H9 (cell line): ENCODE results near the gene AMD1. TPM values are rescaled to one million over a fixed set of nuclear protein-coding genes. Genes with fewer than 3 reads are reported as not detected.
A peak's percentile ranks its signal among the peaks of the same experiment; 100 is the strongest.

Experiments
- DNase-seq: peaks from one replicate; pipeline ENCODE4 v3.0.0-alpha.2; 2017
- H2AFZ ChIP-seq: one replicate; pipeline ENCODE4 v1.6.1; 2013; ENCODE audit warnings: mild to moderate bottlenecking, low read length, control low read depth, moderate library complexity
- H2AK5ac ChIP-seq: 2 replicates; pipeline ENCODE4 v1.6.1; 2013; ENCODE audit warnings: low read length, control low read depth, mixed read lengths; ENCODE audit not compliant: insufficient read length
- H2BK120ac ChIP-seq: one replicate; pipeline ENCODE4 v1.6.1; 2013; ENCODE audit warnings: low read depth, mild to moderate bottlenecking, low read length, control low read depth, inconsistent platforms; ENCODE audit not compliant: poor library complexity, severe bottlenecking
- H2BK12ac ChIP-seq: 2 replicates; pipeline ENCODE4 v1.6.1; 2013; ENCODE audit warnings: low read length, control low read depth, mixed read lengths, low read depth; ENCODE audit not compliant: insufficient read length
- H2BK15ac ChIP-seq: 2 replicates; pipeline ENCODE4 v1.6.1; 2013; ENCODE audit warnings: low read depth, low read length, control low read depth
- H2BK20ac ChIP-seq: one replicate; pipeline ENCODE4 v1.6.1; 2013; ENCODE audit warnings: low read depth, mild to moderate bottlenecking, low read length, control low read depth, inconsistent platforms; ENCODE audit not compliant: poor library complexity, severe bottlenecking
- H2BK5ac ChIP-seq: 2 replicates; pipeline ENCODE4 v1.6.1; 2013; ENCODE audit warnings: low read length, control low read depth, mixed read lengths; ENCODE audit not compliant: insufficient read length
- H3K14ac ChIP-seq: 2 replicates; pipeline ENCODE4 v1.6.1; 2013; ENCODE audit warnings: low read length, control low read depth; ENCODE audit not compliant: insufficient read depth
- H3K18ac ChIP-seq: 2 replicates; pipeline ENCODE4 v1.6.1; 2013; ENCODE audit warnings: low read depth, mild to moderate bottlenecking, mixed read lengths, low read length, control low read depth; ENCODE audit not compliant: insufficient read length
- H3K23ac ChIP-seq: 2 replicates; pipeline ENCODE4 v1.6.1; 2013; ENCODE audit warnings: low read length, control low read depth, mixed read lengths, low read depth; ENCODE audit not compliant: insufficient read length
- H3K23me2 ChIP-seq: 2 replicates; pipeline ENCODE4 v1.6.1; 2013; ENCODE audit warnings: low read depth, mild to moderate bottlenecking, mixed read lengths, low read length, control low read depth; ENCODE audit not compliant: insufficient read length, poor library complexity, severe bottlenecking
- H3K27ac ChIP-seq: 2 replicates; pipeline ENCODE4 v1.5.1; 2013; ENCODE audit warnings: low read length, control low read depth, mixed read lengths, low read depth; ENCODE audit not compliant: insufficient read length
- H3K27me3 ChIP-seq: 2 replicates; pipeline ENCODE4 v1.6.1; 2013; ENCODE audit warnings: low read length, control low read depth, inconsistent platforms; ENCODE audit not compliant: insufficient read depth
- H3K4ac ChIP-seq: 2 replicates; pipeline ENCODE4 v1.6.1; 2013; ENCODE audit warnings: low read depth, mild to moderate bottlenecking, control low read depth, inconsistent platforms, low read length, moderate library complexity
- H3K4me1 ChIP-seq: 2 replicates; pipeline ENCODE4 v1.6.1; 2013; ENCODE audit warnings: low read length, control low read depth, inconsistent platforms; ENCODE audit not compliant: insufficient read depth
- H3K4me2 ChIP-seq: 2 replicates; pipeline ENCODE4 v1.6.1; 2013; ENCODE audit warnings: low read length, control low read depth, mixed read lengths; ENCODE audit not compliant: insufficient read length, insufficient read depth
- H3K56ac ChIP-seq: 2 replicates; pipeline ENCODE4 v1.6.1; 2013; ENCODE audit warnings: low read depth, mild to moderate bottlenecking, mixed read lengths, low read length, control low read depth; ENCODE audit not compliant: insufficient read length
- H3K79me1 ChIP-seq: 2 replicates; pipeline ENCODE4 v1.6.1; 2013; ENCODE audit warnings: low read depth, mild to moderate bottlenecking, moderate library complexity, low read length, control low read depth, inconsistent platforms; ENCODE audit not compliant: insufficient read depth, poor library complexity, severe bottlenecking
- H3K79me2 ChIP-seq: 2 replicates; pipeline ENCODE4 v1.6.1; 2013; ENCODE audit warnings: low read length, control low read depth, inconsistent platforms; ENCODE audit not compliant: insufficient read depth
- H3K9ac ChIP-seq: 2 replicates; pipeline ENCODE4 v1.6.1; 2013; ENCODE audit warnings: low read length, control low read depth, mixed read lengths; ENCODE audit not compliant: insufficient read length; ENCODE audit errors: extremely low read depth
- H3K9me3 ChIP-seq: one replicate; pipeline ENCODE4 v1.6.1; 2013; ENCODE audit warnings: low read depth, low read length, inconsistent platforms; ENCODE audit not compliant: control insufficient read depth
- H3T11ph ChIP-seq: one replicate; pipeline ENCODE4 v1.6.1; 2013; ENCODE audit warnings: mild to moderate bottlenecking, low read length, control low read depth, inconsistent platforms
- H4K20me1 ChIP-seq: one replicate; pipeline ENCODE4 v1.6.1; 2013; ENCODE audit not compliant: control insufficient read depth, insufficient read length, insufficient read depth
- H4K5ac ChIP-seq: 2 replicates; pipeline ENCODE4 v1.6.1; 2013; ENCODE audit warnings: low read depth, mild to moderate bottlenecking, mixed read lengths, low read length, control low read depth; ENCODE audit not compliant: insufficient read length
- H4K8ac ChIP-seq: replicated peaks from 2 replicates; pipeline ENCODE4 v1.6.1; 2013; ENCODE audit warnings: low read length, control low read depth, mixed read lengths, low read depth; ENCODE audit not compliant: insufficient read length
- H4K91ac ChIP-seq: 2 replicates; pipeline ENCODE4 v1.6.1; 2013; ENCODE audit warnings: low read depth, mild to moderate bottlenecking, moderate library complexity, mixed read lengths, low read length, control low read depth; ENCODE audit not compliant: insufficient read length
- H3K27ac Mint-ChIP-seq, 3 experiments: 2 replicates in 2 of 3; 3 replicates in 1 of 3; pipeline ENCODE4 v1.8.0; 2020 to 2021; ENCODE audit warnings: mixed read lengths in 3 of 3, mild to moderate bottlenecking in 1 of 3, moderate library complexity in 1 of 3
- H3K27me3 Mint-ChIP-seq: 2 replicates; pipeline ENCODE4 v1.8.0; 2021; ENCODE audit warnings: low read depth, mild to moderate bottlenecking, moderate library complexity, mixed read lengths
- H3K36me3 Mint-ChIP-seq, 3 experiments: 2 replicates in 2 of 3; 3 replicates in 1 of 3; pipeline ENCODE4 v1.8.0; 2020 to 2021; ENCODE audit warnings: low read depth in 3 of 3, mixed read lengths in 3 of 3; ENCODE audit not compliant: insufficient read depth in 1 of 3
- H3K4me1 Mint-ChIP-seq, 2 experiments: 2 replicates each; pipeline ENCODE4 v1.8.0; 2020; ENCODE audit warnings: mixed read lengths in 2 of 2
- H3K4me3 Mint-ChIP-seq, 2 experiments: 2 replicates in 1 of 2; 3 replicates in 1 of 2; pipeline ENCODE4 v1.8.0; 2020 to 2021; ENCODE audit warnings: mild to moderate bottlenecking in 2 of 2, mixed read lengths in 2 of 2, moderate library complexity in 1 of 2
- H3K9me3 Mint-ChIP-seq, 2 experiments: 2 replicates in 1 of 2; 3 replicates in 1 of 2; pipeline ENCODE4 v1.8.0; 2020; ENCODE audit warnings: mild to moderate bottlenecking in 2 of 2, mixed read lengths in 2 of 2, moderate library complexity in 1 of 2
- WGBS: extraction: QIAGEN DNeasy Blood & Tissue Kit; methylation state at CpG from one replicate; pipeline ENCODE4 v1.1.7; 2013; ENCODE audit warnings: missing lambda C conversion rate, low lambda C conversion rate, mixed read lengths; ENCODE audit not compliant: insufficient read length; ENCODE audit errors: extremely low coverage; 5-methylcytosine and 5-hydroxymethylcytosine counted together
- total RNA-seq: library from RNA; stranded (reverse); gene quantifications from 2 replicates; pipeline ENCODE4 v1.2.1, GENCODE V29; 2021
- TF ChIP-seq, protein P1 (sequence below): fragments of 200-600 bp; sonication (generic); conservative IDR thresholded peaks from 3 replicates; pipeline ENCODE4 v1.8.0; 2021; ENCODE audit warnings: antibody characterized with exemption, mild to moderate bottlenecking

AMD1 gene
- total RNA-seq, 1 experiment from 2014 or later = 162 TPM

DNA sequence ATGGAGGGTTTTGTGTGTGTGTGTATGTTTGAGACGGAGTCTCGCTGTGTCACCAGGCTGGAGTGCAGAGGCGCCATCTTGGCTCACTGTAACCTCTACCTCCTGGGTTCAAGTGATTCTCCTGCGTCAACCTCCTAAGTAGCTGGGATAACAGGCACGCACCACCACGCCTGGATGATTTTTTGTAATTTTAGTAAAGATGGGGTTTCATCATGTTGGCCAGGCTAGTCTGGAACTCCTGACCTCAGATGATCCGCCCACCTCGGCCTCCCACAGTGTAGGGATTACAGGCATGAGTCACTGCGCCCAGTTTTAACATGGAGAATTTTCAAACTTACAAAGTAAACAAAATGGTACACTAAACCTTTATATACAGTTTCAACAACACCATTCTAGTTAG, 22.8 kb downstream of the AMD1 start:
- H3K9me3 Mint-ChIP-seq = no peaks in the 10 kb centered on the region
- peaks cover 41 to 66% (median 59%) of the 10 kb centered on the region in 3 experiments for H3K36me3 Mint-ChIP-seq
- no peak overlapping the region for H3K4ac ChIP-seq

More for the DNA sequence above, 22.8 kb downstream of the AMD1 start:
- no peaks in the 10 kb centered on the region for H3K4me1 ChIP-seq
- no peak overlapping the region for H2BK120ac ChIP-seq
- H4K8ac ChIP-seq = no peak overlapping the region
- H3K27ac ChIP-seq = no peak overlapping the region
- H3K23me2 ChIP-seq = no peaks in the 10 kb centered on the region
- H4K20me1 ChIP-seq = no peaks in the 10 kb centered on the region
- H3K56ac ChIP-seq = no peak overlapping the region
- no CpG with 5 or more reads among the region's 9 CpGs for WGBS
- no peak overlapping the region for H3K18ac ChIP-seq
- H3K4me3 Mint-ChIP-seq = no peak overlapping the region
- no peak overlapping the region for H3K4me2 ChIP-seq
- H3K27ac Mint-ChIP-seq = 0 out of 7 replicates have a peak overlapping the region, but pooled peaks of 1 of the 3 experiments have one; percentile 46
- H3K14ac ChIP-seq = no peak overlapping the region
- H2BK12ac ChIP-seq = no peak overlapping the region
- no peak overlapping the region for H2BK5ac ChIP-seq
- no peak overlapping the region for H2AFZ ChIP-seq
- no peak overlapping the region for H4K5ac ChIP-seq
- H3K4me1 Mint-ChIP-seq = peaks cover 2 to 8% of the 10 kb centered on the region in 2 experiments; a peak in 2 of 4 replicates
- no peak for DNase-seq
- no peaks in the 10 kb centered on the region for H3K27me3 ChIP-seq
- H2BK20ac ChIP-seq = no peak overlapping the region
- H3K79me2 ChIP-seq = no peaks in the 10 kb centered on the region; the same call in 1 of the 2 replicates
- no peak overlapping the region for H2BK15ac ChIP-seq
- H3K9ac ChIP-seq = no peak overlapping the region
- H2AK5ac ChIP-seq = no peak overlapping the region
- no peaks in the 10 kb centered on the region for H3K9me3 ChIP-seq
- no peaks in the 10 kb centered on the region for H3K79me1 ChIP-seq
- no peak overlapping the region for H3T11ph ChIP-seq
- H3K23ac ChIP-seq = no peak overlapping the region
- TF ChIP-seq, protein P1, sequence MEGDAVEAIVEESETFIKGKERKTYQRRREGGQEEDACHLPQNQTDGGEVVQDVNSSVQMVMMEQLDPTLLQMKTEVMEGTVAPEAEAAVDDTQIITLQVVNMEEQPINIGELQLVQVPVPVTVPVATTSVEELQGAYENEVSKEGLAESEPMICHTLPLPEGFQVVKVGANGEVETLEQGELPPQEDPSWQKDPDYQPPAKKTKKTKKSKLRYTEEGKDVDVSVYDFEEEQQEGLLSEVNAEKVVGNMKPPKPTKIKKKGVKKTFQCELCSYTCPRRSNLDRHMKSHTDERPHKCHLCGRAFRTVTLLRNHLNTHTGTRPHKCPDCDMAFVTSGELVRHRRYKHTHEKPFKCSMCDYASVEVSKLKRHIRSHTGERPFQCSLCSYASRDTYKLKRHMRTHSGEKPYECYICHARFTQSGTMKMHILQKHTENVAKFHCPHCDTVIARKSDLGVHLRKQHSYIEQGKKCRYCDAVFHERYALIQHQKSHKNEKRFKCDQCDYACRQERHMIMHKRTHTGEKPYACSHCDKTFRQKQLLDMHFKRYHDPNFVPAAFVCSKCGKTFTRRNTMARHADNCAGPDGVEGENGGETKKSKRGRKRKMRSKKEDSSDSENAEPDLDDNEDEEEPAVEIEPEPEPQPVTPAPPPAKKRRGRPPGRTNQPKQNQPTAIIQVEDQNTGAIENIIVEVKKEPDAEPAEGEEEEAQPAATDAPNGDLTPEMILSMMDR = no peak
- no peaks in the 10 kb centered on the region for H3K27me3 Mint-ChIP-seq
- H4K91ac ChIP-seq = no peak overlapping the region
